MCF 10A (cell line): Measurements from ENCODE around the gene ICAM4. TPM values are rescaled to one million over a fixed set of nuclear protein-coding genes. Genes with fewer than 3 reads are reported as not detected.
"Not testable (repeated sequence)": the region's sequence is repeated elsewhere in the genome, so short reads cannot be mapped to it uniquely, and the experiment has no call there.

Experiments
- Bru-seq: library from RNA; stranded (reverse); fragments of 400-500 nt; gene quantifications from one replicate; lab custom pipeline; 2021; lab: Mats Ljungman, UMichigan
- BruChase-seq, 2 experiments: library from RNA; stranded (reverse); fragments of 400-500 nt; gene quantifications; one replicate each; lab custom pipeline; 2021; lab: Mats Ljungman, UMichigan
- BruUV-seq: library from RNA; stranded (reverse); fragments of 400-500 nt; replicated peaks from 2 replicates; lab custom pipeline; 2021; lab: Mats Ljungman, UMichigan
- CTCF ChIA-PET: fragments of 300-600 bp; sonication (Branson Sonifier 250); formaldehyde crosslinking; extraction: SDS; loops from one replicate; lab custom pipeline; 2021; ENCODE audit warnings: antibody characterized with exemption, inconsistent platforms; lab: Yijun Ruan, JAX
- POLR2A ChIA-PET: fragments of 300-600, 350-650 bp; sonication (Branson Sonifier 250); formaldehyde crosslinking; extraction: SDS; loops from one replicate; lab custom pipeline; 2020; ENCODE audit warnings: antibody characterized with exemption, inconsistent platforms; lab: Yijun Ruan, JAX
- DNase-seq: peaks from one replicate; pipeline ENCODE4 v3.0.0-alpha.2; 2018; ENCODE audit not compliant: unreplicated experiment
- H3K27ac Mint-ChIP-seq: one replicate; pipeline ENCODE4 v1.8.0; 2022; ENCODE audit warnings: mild to moderate bottlenecking, low read depth, mixed read lengths; ENCODE audit not compliant: unreplicated experiment
- H3K27me3 Mint-ChIP-seq: one replicate; pipeline ENCODE4 v1.8.0; 2022; ENCODE audit warnings: mixed read lengths; ENCODE audit not compliant: insufficient read depth, unreplicated experiment
- H3K36me3 Mint-ChIP-seq: one replicate; pipeline ENCODE4 v1.8.0; 2022; ENCODE audit warnings: mild to moderate bottlenecking, moderate library complexity, mixed read lengths; ENCODE audit not compliant: insufficient read depth, unreplicated experiment
- H3K4me1 Mint-ChIP-seq: one replicate; pipeline ENCODE4 v1.8.0; 2022; ENCODE audit warnings: mixed read lengths; ENCODE audit not compliant: insufficient read depth, unreplicated experiment
- H3K4me3 Mint-ChIP-seq: one replicate; pipeline ENCODE4 v1.8.0; 2022; ENCODE audit warnings: mild to moderate bottlenecking, moderate library complexity, mixed read lengths; ENCODE audit not compliant: unreplicated experiment
- H3K9me3 Mint-ChIP-seq: one replicate; pipeline ENCODE4 v1.8.0; 2022; ENCODE audit warnings: mixed read lengths; ENCODE audit not compliant: unreplicated experiment
- CTCF ChIP-seq: fragments of 200-600 bp; IDR thresholded peaks from one replicate; pipeline ENCODE4 v1.8.0; 2022; ENCODE audit warnings: antibody characterized with exemption, mild to moderate bottlenecking; ENCODE audit not compliant: unreplicated experiment
- intact Hi-C: fragments of 100-400 bp; cut with micrococcal nuclease; formaldehyde crosslinking; loops from 2 replicates; pipeline ENCODE4 v1.14.1; 2022
- long read RNA-seq: library from polyadenylated mRNA; stranded (forward); transcript quantifications from one replicate; pipeline ENCODE4 v2.0.0, GENCODE V29; 2022
- total RNA-seq: library from RNA; stranded (reverse); gene quantifications from 2 replicates; pipeline ENCODE4 v1.2.3, GENCODE V29; 2022

ICAM4 gene
- not detected in 2 replicates for total RNA-seq
- Bru-seq, nascent RNA: percentile 31 among the genes with signal in this experiment
- BruChase-seq, experiment 1, labeled RNA remaining after a 6-hour chase: percentile 23 among the genes with signal in this experiment
- percentile 20 among the genes with signal in this experiment for BruChase-seq, experiment 2, labeled RNA remaining after a 2-hour chase
- long read RNA-seq: 0 reads

GRCh38 chr19:10286803-10287737, at the start of gene ICAM4:
TSS of gene ICAM4 (plus strand) at chr19:10286955. CDS start at chr19:10287013, 58 bp downstream.
- no peak for TF ChIP-seq CTCF
- Mint-ChIP-seq H3K4me3 (peak within 1 kb of the TSS; percentile 33), H3K27me3 (no peaks in the 10 kb centered on the region), H3K9me3 (no peaks in the 10 kb centered on the region), H3K36me3 (no peaks in the 10 kb centered on the region), H3K4me1 (peaks cover 33% of the 10 kb centered on the region), H3K27ac (peak within 1 kb of the TSS; percentile 5)
- no peak for DNase-seq
- intact Hi-C loops: no loop called here
- BruUV-seq: no TSS peak
- CTCF ChIA-PET: interaction anchor here (0.5 to 1.8 kb wide), 7 partner anchors 17 to 497 kb away, joined by 3 to 7 read pairs (median 3); no protein-coding TSS in a partner anchor
- POLR2A ChIA-PET: interaction anchor here (0.8 to 1.7 kb wide), 5 partner anchors 16 to 405 kb away, joined by 3 to 14 read pairs (median 5); partner anchors contain the start of genes EIF3G, ICAM1, RAVER1 and TYK2

GRCh38 chr19:10237702-10238101, 49.1 kb upstream of the ICAM4 start:
- BruUV-seq: no TSS peak
- Mint-ChIP-seq H3K27ac (no peak overlapping the region), H3K4me1 (no peaks in the 10 kb centered on the region)

DNA sequence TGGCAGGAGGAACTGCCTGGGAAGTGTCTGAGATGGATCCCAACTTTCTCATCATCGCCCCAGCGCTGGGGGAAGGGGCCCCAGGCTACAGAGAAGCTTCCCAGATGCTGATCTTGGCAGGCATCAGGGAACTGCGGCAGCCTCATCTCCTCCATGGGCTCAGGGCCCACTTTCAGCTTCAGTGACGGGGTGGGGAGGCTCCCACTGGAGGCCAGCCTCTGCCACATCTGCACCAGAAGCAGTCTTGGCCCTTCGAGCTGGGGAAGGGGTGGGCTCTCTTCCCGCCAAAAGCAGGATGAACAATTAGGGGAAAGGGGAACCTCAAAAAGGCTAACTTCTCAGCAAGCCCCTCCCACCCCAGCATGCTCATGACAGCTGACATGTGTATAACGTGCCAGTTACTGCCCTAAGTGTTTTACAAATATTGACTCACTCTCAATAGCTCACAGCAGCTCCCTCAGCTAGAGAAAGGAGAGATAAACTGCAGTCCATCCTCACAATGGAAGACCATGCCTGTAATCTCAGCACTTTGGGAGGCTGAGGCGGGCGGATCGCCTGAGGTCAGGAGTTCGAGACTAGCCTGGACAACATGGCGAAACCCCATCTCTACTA, 48.5 kb upstream of the ICAM4 start:
- Mint-ChIP-seq H3K9me3 (no peaks in the 10 kb centered on the region), H3K4me3 (no peak overlapping the region), H3K27ac (no peak overlapping the region), H3K27me3 (no peaks in the 10 kb centered on the region), H3K36me3 (peaks cover 6% of the 10 kb centered on the region), H3K4me1 (no peaks in the 10 kb centered on the region)
- ChIA-PET POLR2A (no interaction called here), CTCF (interaction anchor here (0.6 to 0.9 kb wide), 2 partner anchors 94 to 118 kb away, joined by 3 to 4 read pairs; no protein-coding TSS in a partner anchor)
- no peak for DNase-seq
- no TSS peak for BruUV-seq
- TF ChIP-seq CTCF: no peak
- intact Hi-C loops: no loop called here

More at GRCh38 chr19:10237702-10238101, 49.1 kb upstream of the ICAM4 start:
- no peak for DNase-seq
- intact Hi-C loops: no loop called here
- Mint-ChIP-seq H3K27me3 (no peaks in the 10 kb centered on the region), H3K4me3 (no peak overlapping the region), H3K36me3 (peaks cover 6% of the 10 kb centered on the region), H3K9me3 (no peaks in the 10 kb centered on the region)
- ChIA-PET CTCF (interaction anchor here (0.9 kb wide), 1 partner anchor 117 kb away, joined by 4 read pairs; no protein-coding TSS in a partner anchor), POLR2A (no interaction called here)
- TF ChIP-seq CTCF: no peak

GRCh38 chr19:10241826-10242449, 44.8 kb upstream of the ICAM4 start:
- H3K4me1 Mint-ChIP-seq, H3K36me3 Mint-ChIP-seq, DNase-seq, H3K4me3 Mint-ChIP-seq, H3K9me3 Mint-ChIP-seq, H3K27me3 Mint-ChIP-seq, BruUV-seq, intact Hi-C loops, H3K27ac Mint-ChIP-seq: not testable (repeated sequence)
- POLR2A ChIA-PET: interaction anchor here (0.5 kb wide), 1 partner anchor 387 kb away, joined by 3 read pairs; no protein-coding TSS in a partner anchor
- CTCF ChIA-PET: interaction anchor here (0.6 to 1.4 kb wide), 3 partner anchors 17 to 230 kb away, joined by 3 to 4 read pairs (median 4); no protein-coding TSS in a partner anchor
